Sciatic nerve (tissue), 2 donors: ENCODE measurements around the gene PPM1H. TPM values are rescaled to one million over a fixed set of nuclear protein-coding genes. Genes with fewer than 3 reads are reported as not detected.
"Not testable (repeated sequence)": the region's sequence is repeated elsewhere in the genome, so short reads cannot be mapped to it uniquely, and the experiment has no call there.

Experiments
- ATAC-seq: fragments of 200-7000 bp; cut with Tn5 transposase; one replicate; pipeline ENCODE4 v1.9.1; 2020; ENCODE audit warnings: mild to moderate bottlenecking, moderate library complexity
- DNase-seq: peaks from one replicate; pipeline ENCODE4 v3.0.0-alpha.2; 2020; ENCODE audit warnings: low spot score
- intact Hi-C: fragments of 100-400 bp; cut with DNase I; formaldehyde crosslinking; loops from one replicate; pipeline ENCODE4 v1.14.2; 2022
- total RNA-seq: library from RNA; stranded (reverse); fragmentation: NEBNext Ultra II Directional; extraction: Animal tissue kit (Norgen Biotek cat#: 25700); gene quantifications from one replicate; pipeline ENCODE4 v1.2.1, GENCODE V29; 2021
- donor health status: DM: no; HTN: no; CAD: no.
- donor health status: DM: no; HTN: no; CAD: no.

The PPM1H gene
- total RNA-seq, 1 donor from 2014 or later: 12.3 TPM

GRCh38 chr12:62849398-62849797 lies 85.6 kb downstream of the PPM1H start:
- ATAC-seq (no peak), DNase-seq (no peak)
- intact Hi-C loops: no loop called here

- ATAC-seq (no peak), DNase-seq (no peak)
- intact Hi-C loops: no loop called here
Observed at GRCh38 chr12:62848418-62848817, 86.5 kb downstream of the PPM1H start.

DNA sequence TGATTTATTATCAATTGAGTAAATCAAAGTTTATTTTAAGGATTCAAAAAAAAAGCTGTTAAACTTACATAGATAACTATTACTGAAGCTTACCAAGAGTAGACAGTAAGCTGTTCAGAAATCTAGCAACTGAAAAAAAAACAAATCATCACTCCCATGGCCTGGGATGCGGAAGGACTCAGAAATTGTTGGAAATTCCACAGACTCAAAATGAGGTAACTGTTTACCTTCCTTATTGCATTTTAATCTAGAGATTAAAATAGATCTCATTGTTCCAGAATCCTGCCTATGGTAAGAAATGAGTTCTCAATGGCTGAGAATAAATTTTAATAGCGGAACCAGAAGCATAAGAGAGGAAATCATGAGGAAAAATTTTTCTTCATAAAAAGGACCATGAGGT lies 87.2 kb downstream of the PPM1H start:
- DNase-seq (no peak), ATAC-seq (no peak)

GRCh38 chr12:62846491-62846890 lies 88.5 kb downstream of the PPM1H start:
- ATAC-seq (no peak), DNase-seq (no peak)
- intact Hi-C loops: no loop called here

More for the DNA sequence above, 87.2 kb downstream of the PPM1H start:
- intact Hi-C loops: no loop called here

GRCh38 chr12:62844915-62845314 lies 90.0 kb downstream of the PPM1H start:
- no peak for DNase-seq
- ATAC-seq: no peak
- intact Hi-C loops: no loop called here

DNA sequence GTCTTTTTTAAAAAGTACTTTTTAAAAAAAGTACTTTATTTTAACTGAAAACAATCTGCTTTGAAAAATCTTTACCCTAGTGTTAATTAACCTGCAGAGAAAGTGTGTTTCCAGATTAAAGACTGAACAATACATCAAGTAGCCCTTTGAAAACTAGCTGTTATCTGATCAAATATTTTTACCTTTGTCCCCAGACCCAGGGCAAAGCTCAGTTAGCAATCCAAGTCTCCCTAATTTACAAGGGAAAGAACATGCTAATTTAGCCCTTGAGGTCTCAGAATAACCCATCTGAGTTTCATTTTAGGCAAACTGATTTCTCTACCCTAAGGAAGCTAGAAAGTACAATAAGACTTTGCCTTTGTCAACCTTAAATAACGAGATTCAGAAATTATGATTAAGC lies 91.2 kb downstream of the PPM1H start:
- DNase-seq (no peak), ATAC-seq (no peak)
- intact Hi-C loops: no loop called here

DNA sequence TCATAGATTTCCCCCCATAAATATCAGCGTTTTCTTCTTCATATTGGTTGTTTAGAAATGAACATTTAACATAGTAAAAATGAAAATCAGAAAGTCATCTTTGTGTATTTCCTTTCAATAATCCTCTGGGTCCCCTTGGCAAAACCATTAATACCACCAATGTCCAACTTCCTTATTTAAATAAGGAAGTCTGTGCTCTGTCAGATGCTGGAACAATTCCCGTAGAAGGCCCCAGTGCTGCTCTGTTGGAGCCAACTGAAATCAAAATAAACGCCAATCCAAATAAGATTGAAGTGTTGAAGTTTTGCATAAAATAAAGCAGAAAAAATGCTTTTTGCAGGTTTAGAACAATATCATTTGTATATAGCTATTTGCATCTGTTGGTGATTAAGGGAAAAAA lies 93.1 kb downstream of the PPM1H start:
- DNase-seq (no peak), ATAC-seq (no peak)
- intact Hi-C loops: no loop called here

DNA sequence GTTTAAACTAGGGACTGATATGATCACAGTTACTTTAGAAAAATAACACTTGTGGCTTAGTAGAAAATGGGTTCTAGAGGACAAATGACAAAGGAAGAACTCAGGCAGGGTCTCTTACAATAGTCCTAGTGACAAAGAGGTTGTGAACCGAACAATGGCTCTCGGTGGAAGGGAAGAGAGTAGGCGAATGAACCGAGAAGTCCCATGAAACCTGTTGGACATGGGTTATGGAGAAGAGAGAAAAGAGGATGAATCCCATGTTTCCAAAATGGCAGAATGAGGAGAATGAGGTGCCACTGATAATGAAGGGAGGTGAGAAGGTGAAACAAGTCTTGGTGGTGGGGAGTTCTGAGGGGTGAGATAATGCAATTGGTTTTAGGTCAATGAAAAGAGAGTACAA lies 94.1 kb downstream of the PPM1H start:
- DNase-seq: no peak
- intact Hi-C loops: no loop called here
- no peak for ATAC-seq

DNA sequence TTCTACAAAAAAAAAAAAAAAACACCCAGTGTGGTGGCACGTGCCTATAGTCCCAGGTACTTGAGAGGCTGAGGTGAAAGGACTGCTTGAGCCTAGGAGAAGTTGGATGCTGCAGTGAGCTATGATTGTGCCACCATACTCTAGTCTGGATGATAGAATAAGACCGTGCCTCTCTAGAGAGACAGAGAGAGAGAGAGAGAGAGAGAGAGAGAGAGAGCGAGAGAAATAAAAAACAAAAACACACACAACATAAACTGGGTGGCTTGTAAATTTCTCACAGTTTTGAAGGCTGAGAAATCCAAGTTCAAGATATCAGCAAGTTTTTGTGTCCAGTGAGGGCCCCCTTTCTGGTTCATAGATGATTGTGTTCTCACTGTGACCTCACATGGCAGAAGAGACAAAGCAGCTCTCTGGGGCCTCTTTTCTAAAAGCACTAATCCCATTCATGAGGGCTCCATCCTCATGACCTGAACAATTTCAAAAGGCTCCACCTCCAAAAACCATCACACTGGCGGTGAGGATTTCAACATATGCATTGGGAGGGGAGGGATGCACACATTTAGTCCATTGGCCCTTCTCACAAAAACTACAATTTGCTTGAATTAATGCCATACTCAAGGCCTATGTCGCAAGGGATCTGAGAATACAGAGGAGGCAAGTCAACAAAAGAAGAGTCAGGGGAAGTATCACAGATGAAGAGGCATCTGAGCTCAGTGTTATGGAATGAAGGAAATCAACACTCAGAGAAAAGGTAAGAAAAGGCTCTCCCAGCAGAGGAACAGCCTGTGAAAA lies 94.9 kb downstream of the PPM1H start:
- ATAC-seq (no peak), DNase-seq (no peak)
- intact Hi-C loops: no loop called here

DNA sequence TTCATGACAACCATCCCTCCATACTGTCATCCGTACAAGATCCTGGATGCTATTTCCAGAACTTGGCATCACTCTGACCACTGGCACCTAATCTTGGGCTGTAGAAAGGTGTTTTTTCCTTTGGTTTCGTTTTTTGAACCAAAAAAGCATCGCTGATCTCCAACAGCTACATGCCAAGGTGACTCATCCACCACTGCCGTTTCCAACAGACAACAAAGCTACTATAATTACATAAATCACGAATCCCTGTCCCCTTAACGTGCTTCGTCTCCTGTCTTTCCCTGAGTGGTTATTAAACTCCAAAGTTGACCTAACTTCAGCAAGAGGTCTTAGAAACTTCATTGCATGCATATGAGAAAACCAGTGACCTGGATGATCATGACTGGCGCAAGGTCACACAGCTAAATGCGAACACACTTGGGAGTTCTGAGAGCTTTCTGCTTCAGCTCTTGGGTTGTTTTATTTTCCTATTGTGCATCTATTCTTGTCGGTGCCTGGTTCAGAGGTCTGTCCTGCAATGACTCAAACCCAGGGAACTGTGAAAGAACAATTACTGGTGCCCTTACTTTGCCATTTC lies 99.9 kb downstream of the PPM1H start:
- DNase-seq (no peak), ATAC-seq (no peak)
- intact Hi-C loops: no loop called here

GRCh38 chr12:62834406-62834805 lies 100.5 kb downstream of the PPM1H start:
- DNase-seq: no peak
- intact Hi-C loops: no loop called here
- ATAC-seq: no peak

- no peak for ATAC-seq
- intact Hi-C loops: no loop called here
- DNase-seq: no peak
Observed at GRCh38 chr12:62833634-62834033, 101.3 kb downstream of the PPM1H start.

- intact Hi-C loops: no loop called here
- ATAC-seq (no peak), DNase-seq (no peak)
Observed at GRCh38 chr12:62832558-62832957, 102.4 kb downstream of the PPM1H start.

- no peak for ATAC-seq
- intact Hi-C loops: no loop called here
- no peak for DNase-seq
Observed at GRCh38 chr12:62832027-62832426, 102.9 kb downstream of the PPM1H start.

- ATAC-seq (no peak), DNase-seq (no peak)
- intact Hi-C loops: no loop called here
Observed at GRCh38 chr12:62827855-62828254, 107.1 kb downstream of the PPM1H start.

DNA sequence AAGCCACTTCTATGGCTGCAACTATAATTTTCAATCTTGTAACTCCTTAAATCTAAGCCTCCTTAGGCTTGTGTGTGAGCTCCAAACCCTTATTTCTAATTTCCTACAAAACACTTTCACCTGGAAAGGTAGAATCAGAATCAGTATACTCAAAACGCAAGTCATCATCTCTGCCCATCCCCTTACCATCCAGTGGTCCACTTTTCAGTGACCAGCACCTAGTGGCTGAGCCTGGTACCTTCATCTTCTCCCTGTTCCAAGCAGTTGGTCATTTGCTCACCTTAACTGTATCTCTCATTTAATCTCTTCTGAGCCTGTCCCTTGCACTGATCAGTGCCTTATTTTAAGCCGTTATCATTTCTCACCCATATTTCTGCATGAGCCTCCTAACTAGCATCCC lies 107.9 kb downstream of the PPM1H start:
- ATAC-seq (no peak), DNase-seq (no peak)
- intact Hi-C loops: no loop called here

DNA sequence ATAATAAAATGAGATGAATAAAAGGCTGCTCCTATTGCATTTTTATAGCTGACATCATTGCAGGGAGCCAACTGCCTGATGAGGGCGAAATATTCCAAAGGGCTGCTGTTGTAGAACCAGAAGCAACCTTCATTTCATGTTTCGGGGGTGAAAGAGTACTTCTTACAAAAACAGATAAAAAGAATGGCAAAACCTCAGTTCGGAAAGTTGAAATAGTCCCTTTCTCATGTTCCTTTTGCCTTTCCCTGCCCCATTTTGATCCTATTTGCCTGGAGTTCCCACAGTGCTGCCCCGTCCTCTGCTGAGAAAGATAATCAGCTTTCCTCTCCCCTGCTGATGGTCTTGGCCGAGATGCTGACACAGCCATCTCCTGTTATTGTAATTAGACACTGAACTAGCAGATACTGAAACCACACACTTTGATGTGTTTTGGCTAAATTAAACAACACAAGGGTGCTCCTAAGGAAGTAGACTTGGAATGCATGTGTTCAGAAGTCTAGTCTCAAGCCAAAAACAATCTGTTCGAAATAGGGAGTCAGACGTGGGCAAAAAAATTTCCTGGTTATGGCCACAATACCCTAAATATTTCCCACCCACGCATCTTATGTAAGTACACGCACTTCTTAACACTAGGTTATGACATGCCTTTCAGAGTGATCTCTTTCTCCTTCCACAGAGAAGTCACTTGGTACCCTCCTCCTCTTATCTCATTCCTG lies 117.2 kb downstream of the PPM1H start:
- ATAC-seq (peak; percentile 89), DNase-seq (no peak)
- intact Hi-C loops: no loop called here

DNA sequence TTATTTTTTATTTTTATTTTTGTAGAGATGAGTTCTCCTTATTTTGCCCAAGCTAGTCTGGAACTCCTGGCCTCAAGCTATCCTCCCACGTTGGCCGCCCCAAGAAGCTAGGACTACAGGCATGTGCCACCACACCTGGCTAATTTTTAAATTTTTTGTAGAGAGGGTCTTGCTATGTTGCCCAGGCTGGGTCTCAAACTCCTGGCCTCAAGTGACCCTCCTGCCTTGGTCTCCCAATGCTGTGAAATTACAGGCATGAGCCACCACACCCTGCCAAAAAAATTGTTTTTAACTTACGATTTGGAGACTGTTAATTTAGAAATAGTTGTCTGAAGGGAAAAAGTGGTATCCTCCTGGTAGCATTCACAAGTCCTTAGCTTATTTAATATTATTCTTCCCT lies 120.7 kb downstream of the PPM1H start:
- intact Hi-C loops: no loop called here
- DNase-seq: no peak
- no peak for ATAC-seq

DNA sequence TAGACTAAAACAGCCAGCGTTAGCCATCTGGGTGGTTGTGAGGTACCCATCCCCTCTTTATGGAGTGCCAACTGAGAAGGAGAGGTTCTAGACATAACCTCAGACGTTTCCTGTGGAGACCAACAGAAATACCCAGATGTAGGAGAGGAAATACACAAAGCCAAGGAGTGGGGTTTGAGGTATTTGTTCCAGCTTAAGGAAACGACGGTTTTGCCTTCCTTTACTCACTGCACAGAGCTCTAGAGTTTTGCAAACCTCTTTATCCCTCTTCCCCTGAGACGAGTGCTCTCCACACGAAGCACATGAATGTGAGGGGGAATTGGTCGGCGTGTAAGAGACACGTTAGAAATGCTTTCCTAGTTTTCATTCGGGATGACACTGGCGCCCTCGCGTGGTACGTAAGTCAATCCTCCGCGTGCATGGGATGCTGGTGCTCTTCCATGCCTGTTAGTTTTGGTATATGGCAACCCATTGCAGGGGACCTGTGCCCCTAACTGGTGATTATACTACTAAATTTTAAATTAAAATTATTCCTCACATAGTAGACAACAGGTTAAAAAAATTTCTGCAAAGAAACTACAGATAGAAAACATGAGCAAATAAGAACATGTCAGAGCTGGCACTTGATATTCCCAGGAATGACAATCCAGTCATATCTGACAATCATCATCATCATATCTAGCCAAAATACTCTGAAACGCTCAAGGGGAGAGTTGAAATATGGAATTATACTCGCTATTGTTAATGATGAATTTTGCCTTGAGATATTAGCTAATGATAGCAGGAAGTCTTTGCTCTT lies 121.7 kb downstream of the PPM1H start:
- peak; percentile 81 for DNase-seq
- ATAC-seq: peak; percentile 75
- intact Hi-C loops: no loop called here

DNA sequence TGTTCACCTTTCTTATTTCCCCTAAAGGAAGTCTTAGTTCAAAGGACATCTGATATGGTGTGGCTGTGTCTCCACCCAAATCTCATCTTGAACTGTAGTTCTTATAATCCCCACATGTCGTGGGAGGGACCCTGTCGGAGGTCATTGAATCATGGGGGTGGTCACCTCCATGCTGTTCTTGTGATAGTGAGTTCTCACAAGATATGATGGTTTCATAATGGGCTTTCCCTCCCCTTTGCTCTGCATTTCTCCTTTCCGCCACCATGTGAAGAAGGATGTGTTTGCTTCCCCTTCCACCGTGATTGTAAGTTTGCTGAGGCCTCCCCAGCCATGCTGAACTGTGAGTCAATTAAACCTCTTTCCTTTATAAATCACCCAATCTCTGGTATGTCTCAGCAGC lies 123.5 kb downstream of the PPM1H start:
- ATAC-seq, DNase-seq, intact Hi-C loops: not testable (repeated sequence)
